ENCODE measurements around the gene INIP.
"Not testable (repeated sequence)": the region's sequence is repeated elsewhere in the genome, so short reads cannot be mapped to it uniquely, and the experiment has no call there.

Gene INIP

GRCh38 chr9:112677040-112677439 is 40.9 kb downstream of the INIP start:
- no peak for DNase-seq (ENCODE audit: low read depth in 2 of 3, low spot score in 2 of 3)

GRCh38 chr9:112673221-112673620 is 44.7 kb downstream of the INIP start:
- DNase-seq (ENCODE audit: low read depth in 2 of 3, low spot score in 2 of 3): not testable (repeated sequence)

GRCh38 chr9:112670991-112671625 is 46.8 kb downstream of the INIP start:
- no peak for DNase-seq (ENCODE audit: low read depth in 2 of 3, low spot score in 2 of 3)

GRCh38 chr9:112669326-112669725 is 48.6 kb downstream of the INIP start:
- DNase-seq (ENCODE audit: low read depth in 2 of 3, low spot score in 2 of 3): no peak

GRCh38 chr9:112665347-112665746 is 52.6 kb downstream of the INIP start:
- no peak for DNase-seq (ENCODE audit: low read depth in 2 of 3, low spot score in 2 of 3)

- DNase-seq (ENCODE audit: low read depth in 2 of 3, low spot score in 2 of 3): no peak
Observed at GRCh38 chr9:112664531-112664930, 53.4 kb downstream of the INIP start.

- no peak for DNase-seq (ENCODE audit: low read depth in 2 of 3, low spot score in 2 of 3)
Observed at GRCh38 chr9:112663681-112664080, 54.2 kb downstream of the INIP start.

- no peak for DNase-seq (ENCODE audit: low read depth in 2 of 3, low spot score in 2 of 3)
Observed at GRCh38 chr9:112659906-112660305, 58.0 kb downstream of the INIP start.

- DNase-seq (ENCODE audit: low read depth in 2 of 3, low spot score in 2 of 3): no peak
Observed at GRCh38 chr9:112655668-112656067, 62.2 kb downstream of the INIP start.

GRCh38 chr9:112654282-112654681 is 63.6 kb downstream of the INIP start:
- DNase-seq (ENCODE audit: low read depth in 2 of 3, low spot score in 2 of 3): no peak

GRCh38 chr9:112648624-112649023 is 69.3 kb downstream of the INIP start:
- no peak for DNase-seq (ENCODE audit: low read depth in 2 of 3, low spot score in 2 of 3)

GRCh38 chr9:112647596-112647995 is 70.3 kb downstream of the INIP start:
- DNase-seq (ENCODE audit: low read depth in 2 of 3, low spot score in 2 of 3): no peak

GRCh38 chr9:112642126-112642525 is 75.8 kb downstream of the INIP start:
- DNase-seq (ENCODE audit: low read depth in 2 of 3, low spot score in 2 of 3): no peak

- DNase-seq (ENCODE audit: low read depth in 2 of 3, low spot score in 2 of 3): no peak
Observed at GRCh38 chr9:112640311-112640710, 77.6 kb downstream of the INIP start.
